ENCODE measurements around the gene GET3. TPM values are rescaled to one million over a fixed set of nuclear protein-coding genes. Genes with fewer than 3 reads are reported as not detected.

Gene GET3
- total RNA-seq, 4 donors from 2014 or later, result 70.7 to 88.8 (median 83.3) TPM

- TF ChIP-seq POLR2A (IDR thresholded peaks at IDR 0.05) (no peak), CTCF (IDR thresholded peaks at IDR 0.05) (no peak)
- 74 to 88% methylated on average over 4 of the region's 4 CpGs for WGBS, 2 donors
- H3K9me3 ChIP-seq, result no peaks in the 10 kb centered on the region
- intact Hi-C loops (cut with DNase I), result no loop called here
- DNase-seq, result peak in 1 of 2 donors; percentile 9
- peaks cover 61 to 72% of the 10 kb centered on the region in 2 donors for H3K4me1 ChIP-seq
- H3K27ac ChIP-seq, result peak overlapping the region; percentile 96 to 99 (median 96)
- H3K27me3 ChIP-seq, result no peaks in the 10 kb centered on the region
- H3K36me3 ChIP-seq, result no peaks in the 10 kb centered on the region
- no peak overlapping the region for H3K4me3 ChIP-seq (replicated peaks in 1 of 3)
These were observed 48.2 kb downstream of the GET3 start for GRCh38 chr19:12785431-12786031.

GRCh38 chr19:12786141-12786870, 49.0 kb downstream of the GET3 start:
- Histone ChIP-seq H3K36me3 (no peaks in the 10 kb centered on the region), H3K27ac (peak overlapping the region; percentile 96 to 99 (median 96)), H3K9me3 (no peaks in the 10 kb centered on the region), H3K27me3 (no peaks in the 10 kb centered on the region), H3K4me3 (replicated peaks in 1 of 3) (no peak overlapping the region), H3K4me1 (peaks cover 66 to 72% of the 10 kb centered on the region in 2 donors)
- TF ChIP-seq POLR2A (IDR thresholded peaks at IDR 0.05) (peak in 1 of 2 donors; percentile 81), CTCF (IDR thresholded peaks at IDR 0.05) (peak in 1 of 6 experiments; percentile 16)
- 7 to 45% methylated on average over 6 of the region's 18 CpGs for WGBS, 2 donors
- intact Hi-C loops (cut with DNase I), result no loop called here
- peak; percentile 98 for DNase-seq

- TF ChIP-seq POLR2A (IDR thresholded peaks at IDR 0.05) (no peak), CTCF (IDR thresholded peaks at IDR 0.05) (no peak)
- peaks cover 0 to 4% of the 10 kb centered on the region in 2 donors for H3K36me3 ChIP-seq
- no peak overlapping the region for H3K4me3 ChIP-seq (replicated peaks in 1 of 3)
- intact Hi-C loops (cut with DNase I), result no loop called here
- no peaks in the 10 kb centered on the region for H3K9me3 ChIP-seq
- H3K27me3 ChIP-seq, result no peaks in the 10 kb centered on the region
- H3K4me1 ChIP-seq, result peaks cover 66 to 68% of the 10 kb centered on the region in 2 donors
- peak overlapping the region; percentile 96 to 99 (median 96) for H3K27ac ChIP-seq
- 76 to 81% methylated on average over 3 of the region's 3 CpGs for WGBS, 2 donors
- DNase-seq, result peak in 1 of 2 donors; percentile 22
These were observed 49.7 kb downstream of the GET3 start for GRCh38 chr19:12786952-12787351.

- intact Hi-C loops (cut with DNase I), result no loop called here
- WGBS, 2 donors, result 53 to 59% methylated on average over 10 of the region's 10 CpGs
- Histone ChIP-seq H3K4me3 (replicated peaks in 1 of 3) (no peak overlapping the region), H3K27ac (peak overlapping the region; percentile 96 to 99 (median 96)), H3K4me1 (peaks cover 62 to 67% of the 10 kb centered on the region in 2 donors), H3K27me3 (no peaks in the 10 kb centered on the region), H3K36me3 (peaks cover 0 to 9% of the 10 kb centered on the region in 2 donors), H3K9me3 (no peaks in the 10 kb centered on the region)
- peak; percentile 37 to 40 for DNase-seq
- TF ChIP-seq POLR2A (IDR thresholded peaks at IDR 0.05) (peak in 1 of 2 donors; percentile 12), CTCF (IDR thresholded peaks at IDR 0.05) (no peak)
These were observed 50.2 kb downstream of the GET3 start for GRCh38 chr19:12787458-12787857.

Data from thyroid gland (tissue), 4 donors.